Loucy (cell line): ENCODE measurements around the gene BRWD1.

ENCODE experiments used
- H2AFZ ChIP-seq: fragments of 200-600 bp; sonication (generic); 2 replicates; pipeline ENCODE4 v1.6.0; 2016; ENCODE audit warnings: antibody characterized with exemption, mild to moderate bottlenecking, low read length, moderate library complexity
- H3F3A ChIP-seq: fragments of 200-600 bp; 2 replicates; pipeline ENCODE4 v1.6.0; 2016; ENCODE audit warnings: antibody characterized with exemption, low read depth, mild to moderate bottlenecking
- H3K27me3 ChIP-seq: fragments of 200-600 bp; sonication (generic); 2 replicates; pipeline ENCODE4 v1.6.1; 2014; ENCODE audit warnings: low read length, mild to moderate bottlenecking; ENCODE audit not compliant: insufficient read depth, poor library complexity, severe bottlenecking
- H3K36me3 ChIP-seq: fragments of 200-600 bp; sonication (generic); 2 replicates; pipeline ENCODE4 v1.6.1; 2016; ENCODE audit warnings: low read length; ENCODE audit not compliant: insufficient read depth
- H3K4me1 ChIP-seq: fragments of 200-600 bp; sonication (generic); 2 replicates; pipeline ENCODE4 v1.5.1; 2014; ENCODE audit warnings: low read length, mild to moderate bottlenecking; ENCODE audit not compliant: insufficient read depth, poor library complexity, severe bottlenecking
- H3K4me2 ChIP-seq: fragments of 200-600 bp; sonication (generic); 2 replicates; pipeline ENCODE4 v1.6.0; 2014; ENCODE audit warnings: antibody characterized with exemption, low read length, low read depth, mild to moderate bottlenecking; ENCODE audit not compliant: poor library complexity, severe bottlenecking
- H3K4me3 ChIP-seq: fragments of 200-600 bp; sonication (generic); 2 replicates; pipeline ENCODE4 v1.5.1; 2014; ENCODE audit warnings: low read length, mild to moderate bottlenecking, mixed read lengths; ENCODE audit not compliant: poor library complexity, severe bottlenecking
- H3K79me2 ChIP-seq: fragments of 200-600 bp; sonication (generic); 2 replicates; pipeline ENCODE4 v1.6.1; 2014; ENCODE audit warnings: low read length; ENCODE audit not compliant: insufficient read depth
- H3K9ac ChIP-seq: fragments of 200-600 bp; sonication (generic); 2 replicates; pipeline ENCODE4 v1.6.0; 2014; ENCODE audit warnings: mild to moderate bottlenecking, low read depth, low read length, moderate library complexity; ENCODE audit not compliant: poor library complexity, severe bottlenecking
- H3K9me2 ChIP-seq: fragments of 200-600 bp; sonication (generic); replicated peaks from 2 replicates; pipeline ENCODE4 v1.6.1; 2016; ENCODE audit warnings: low read depth, low read length, mixed read lengths
- H3K9me3 ChIP-seq: fragments of 200-600 bp; sonication (generic); 2 replicates; pipeline ENCODE4 v1.6.1; 2014; ENCODE audit warnings: mild to moderate bottlenecking, antibody characterized with exemption, low read length, low read depth; ENCODE audit not compliant: insufficient read depth
- H4K20me1 ChIP-seq: fragments of 200-600 bp; sonication (generic); 2 replicates; pipeline ENCODE4 v1.6.0; 2014; ENCODE audit warnings: antibody characterized with exemption, low read length, mild to moderate bottlenecking; ENCODE audit not compliant: insufficient read depth, poor library complexity, severe bottlenecking
- CTCF ChIP-seq: fragments of 200-600 bp; sonication (generic); conservative IDR thresholded peaks from 2 replicates; pipeline ENCODE4 v1.5.1; 2014; ENCODE audit warnings: mild to moderate bottlenecking, antibody characterized with exemption, low read length
- EZH2phosphoT487 ChIP-seq: fragments of 200-600 bp; IDR thresholded peaks from 2 replicates; pipeline ENCODE4 v1.6.1; 2018; ENCODE audit warnings: antibody characterized with exemption, mild to moderate bottlenecking, moderate library complexity, borderline replicate concordance

Gene BRWD1

GRCh38 chr21:39198800-39199199, 114.6 kb downstream of the BRWD1 start:
- Histone ChIP-seq H3K4me1 (no peaks in the 10 kb centered on the region), H3K4me2 (no peak overlapping the region), H3K27me3 (no peaks in the 10 kb centered on the region), H3K9ac (no peak overlapping the region), H3K79me2 (no peaks in the 10 kb centered on the region), H2AFZ (no peak overlapping the region), H3K9me2 (no peaks in the 10 kb centered on the region), H3F3A (no peaks in the 10 kb centered on the region), H3K36me3 (peaks cover 95% of the 10 kb centered on the region), H4K20me1 (no peaks in the 10 kb centered on the region), H3K9me3 (no peaks in the 10 kb centered on the region), H3K4me3 (no peak overlapping the region)
- TF ChIP-seq CTCF = no peak
- no peak for TF ChIP-seq EZH2phosphoT487

- Histone ChIP-seq H3K9me2 (no peaks in the 10 kb centered on the region), H3K9me3 (no peaks in the 10 kb centered on the region), H3K9ac (no peak overlapping the region), H4K20me1 (no peaks in the 10 kb centered on the region), H3K4me1 (no peaks in the 10 kb centered on the region), H2AFZ (no peak overlapping the region), H3F3A (no peaks in the 10 kb centered on the region), H3K27me3 (no peaks in the 10 kb centered on the region), H3K79me2 (no peaks in the 10 kb centered on the region), H3K36me3 (peaks cover 89% of the 10 kb centered on the region), H3K4me3 (no peak overlapping the region), H3K4me2 (no peak overlapping the region)
- TF ChIP-seq EZH2phosphoT487 = no peak
- no peak for TF ChIP-seq CTCF
Observed at GRCh38 chr21:39197448-39198233, 115.8 kb downstream of the BRWD1 start.

- H4K20me1 ChIP-seq = no peaks in the 10 kb centered on the region
- H3K27me3 ChIP-seq = no peaks in the 10 kb centered on the region
- H3K36me3 ChIP-seq = peaks cover 83% of the 10 kb centered on the region
- no peaks in the 10 kb centered on the region for H3K79me2 ChIP-seq
- no peaks in the 10 kb centered on the region for H3K9me3 ChIP-seq
- TF ChIP-seq EZH2phosphoT487 (no peak), CTCF (no peak)
- H3K4me3 ChIP-seq = no peak overlapping the region
- H3K9me2 ChIP-seq = no peaks in the 10 kb centered on the region
- no peak overlapping the region for H2AFZ ChIP-seq
- no peak overlapping the region for H3K4me2 ChIP-seq
- H3F3A ChIP-seq = no peaks in the 10 kb centered on the region
- no peak overlapping the region for H3K9ac ChIP-seq
- no peaks in the 10 kb centered on the region for H3K4me1 ChIP-seq
Observed at GRCh38 chr21:39196838-39197237, 116.6 kb downstream of the BRWD1 start.
